Fibroblast of skin of scalp (primary cell): Measurements from ENCODE around the gene RAP1GAP.
"Not testable (repeated sequence)": the region's sequence is repeated elsewhere in the genome, so short reads cannot be mapped to it uniquely, and the experiment has no call there.

Source experiments
- DNase-seq: peaks from one replicate; pipeline ENCODE4 v3.0.0-alpha.2; 2013

Gene RAP1GAP

DNA sequence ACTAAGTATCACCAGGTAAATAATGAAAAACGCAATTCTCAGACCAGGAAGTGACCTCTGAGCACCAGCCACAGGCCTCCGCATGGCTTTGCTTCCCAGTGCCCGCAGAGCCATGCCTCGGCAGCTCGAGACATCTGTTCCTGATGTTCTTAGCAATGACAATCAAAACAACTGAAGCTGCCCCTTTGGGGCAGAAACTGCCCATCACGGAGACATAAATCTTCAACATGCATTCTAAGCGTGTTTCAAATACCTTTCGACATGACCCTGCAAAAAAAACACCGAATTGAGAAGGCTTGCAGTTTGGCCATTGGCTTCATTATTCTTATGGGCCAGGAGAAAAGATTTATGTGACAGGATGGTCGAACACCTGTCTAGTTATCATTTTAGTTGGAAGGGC is 5.8 kb upstream of the RAP1GAP start:
- DNase-seq, result peak; percentile 65

GRCh38 chr1:21673853-21674252 is 4.7 kb upstream of the RAP1GAP start:
- DNase-seq, result not testable (repeated sequence)

DNA sequence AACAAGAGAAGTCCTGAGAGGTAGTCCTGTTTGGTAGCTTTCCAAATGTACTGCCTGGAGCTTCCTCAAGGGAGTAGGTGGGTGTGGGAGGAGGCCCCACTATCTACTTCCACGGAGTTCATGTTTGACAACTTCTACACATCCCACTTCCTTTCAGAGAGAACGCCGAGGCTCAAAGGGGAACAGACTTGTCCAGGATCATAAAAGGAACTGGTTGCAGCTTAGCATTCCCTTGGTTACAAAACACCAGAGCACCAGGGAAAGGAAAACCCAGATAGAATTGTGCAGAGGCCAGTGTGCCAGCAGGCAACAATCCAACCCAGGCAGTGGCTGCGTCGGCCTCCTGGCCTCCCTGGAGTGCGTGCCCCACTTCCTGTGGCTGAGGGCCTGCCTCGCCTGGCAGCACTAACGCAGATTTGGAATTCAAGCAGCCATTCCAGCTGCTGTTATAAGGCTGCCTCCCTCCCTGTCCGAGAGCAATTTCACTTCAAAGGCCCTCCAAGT is 4.2 kb upstream of the RAP1GAP start:
- DNase-seq, result peak; percentile 81

GRCh38 chr1:21672478-21673276 is 3.5 kb upstream of the RAP1GAP start:
- peak; percentile 62 for DNase-seq

DNA sequence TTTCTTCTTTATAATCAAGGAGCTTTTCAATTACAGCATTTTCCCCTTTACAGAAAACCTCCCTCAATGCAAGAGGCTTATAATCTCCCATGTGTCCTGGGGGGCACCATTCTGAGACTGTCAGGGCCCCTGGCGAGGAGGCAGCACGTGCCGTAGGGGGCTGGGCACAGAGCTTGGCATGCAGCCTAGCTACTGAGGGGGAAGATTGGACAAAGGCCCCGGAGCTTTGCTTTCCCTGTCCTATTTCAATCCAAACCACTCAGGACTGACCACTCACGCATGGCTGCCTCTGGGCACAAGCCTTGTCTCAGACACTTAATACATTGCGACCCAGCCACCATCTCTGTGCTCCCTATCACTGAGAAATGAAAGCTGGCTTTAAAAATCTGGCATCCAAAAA is 2.8 kb upstream of the RAP1GAP start:
- DNase-seq, result no peak

- DNase-seq, result no peak
Measured at GRCh38 chr1:21670956-21671902, 2.1 kb upstream of the RAP1GAP start.

DNA sequence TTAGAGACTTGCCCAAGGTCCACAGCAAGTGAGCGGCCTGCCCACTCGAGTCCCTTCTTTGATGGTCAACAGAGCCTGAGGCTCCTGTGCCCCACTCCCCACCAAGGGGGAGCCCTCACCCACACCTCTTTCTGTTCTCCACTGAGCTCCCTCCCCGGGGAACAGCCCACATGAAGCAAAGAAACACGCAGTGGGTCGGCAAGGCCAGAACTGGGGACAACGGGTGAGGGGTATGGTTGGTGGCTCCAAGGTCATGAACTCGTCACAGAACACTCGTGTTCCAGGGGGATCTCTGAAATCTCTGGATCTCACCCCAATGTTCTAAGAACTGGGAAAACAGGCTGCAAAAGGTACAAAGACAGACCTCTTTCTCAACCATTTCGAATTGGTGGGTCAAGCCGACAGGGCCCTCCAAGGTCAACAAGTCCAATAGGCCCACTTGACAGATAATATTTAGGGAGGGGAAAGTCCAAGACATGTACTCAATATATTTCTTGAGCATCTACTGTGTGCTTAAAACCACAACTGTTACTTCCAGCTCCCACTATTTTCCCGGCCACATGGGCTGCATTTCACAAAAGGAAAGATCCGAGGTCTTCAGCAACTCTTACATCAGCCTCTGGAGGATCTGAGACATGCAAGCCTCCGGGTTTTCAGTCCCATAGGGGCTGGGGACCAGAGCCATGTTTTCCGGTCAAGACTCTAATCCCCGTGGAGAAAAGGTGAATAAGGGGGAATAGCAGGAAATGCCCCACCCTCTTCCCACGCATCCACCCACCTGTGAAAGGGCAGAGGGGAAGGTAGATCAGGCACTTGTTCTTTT is 1.1 kb upstream of the RAP1GAP start:
- DNase-seq, result peak; percentile 31

- no peak for DNase-seq
Measured at GRCh38 chr1:21668951-21669257, 253 bp downstream of the RAP1GAP start.

- no peak for DNase-seq
Measured at GRCh38 chr1:21668232-21668950, 766 bp downstream of the RAP1GAP start.

GRCh38 chr1:21667348-21668231 is 1.6 kb downstream of the RAP1GAP start:
- no peak for DNase-seq

- no peak for DNase-seq
Measured at GRCh38 chr1:21666576-21667320, 2.4 kb downstream of the RAP1GAP start.

GRCh38 chr1:21665711-21666575 is 3.2 kb downstream of the RAP1GAP start:
- peak; percentile 19 for DNase-seq

GRCh38 chr1:21664806-21665588 is 4.2 kb downstream of the RAP1GAP start:
- no peak for DNase-seq

- no peak for DNase-seq
Measured at GRCh38 chr1:21663951-21664805, 5.0 kb downstream of the RAP1GAP start.

- DNase-seq, result no peak
Measured at GRCh38 chr1:21663248-21663950, 5.8 kb downstream of the RAP1GAP start.

- no peak for DNase-seq
Measured at GRCh38 chr1:21662426-21663247, 6.5 kb downstream of the RAP1GAP start.
